Muscle layer of duodenum (tissue), 2 donors: ENCODE results near the gene ARID1B.

Experiments used
- H3K27ac ChIP-seq: one replicate; pipeline ENCODE4 v1.7.0; 2013; ENCODE audit warnings: mild to moderate bottlenecking, low read length
- H3K27me3 ChIP-seq: one replicate; pipeline ENCODE4 v1.7.0; 2013; ENCODE audit warnings: low read depth, mild to moderate bottlenecking, control low read depth, low read length
- H3K36me3 ChIP-seq, 2 donors: one replicate each; pipeline ENCODE4 v1.7.0; 2013; ENCODE audit warnings: low read length in 2 of 2, control low read depth in 1 of 2, mild to moderate bottlenecking in 1 of 2; ENCODE audit not compliant: insufficient read depth in 2 of 2, control insufficient read depth in 1 of 2
- H3K4me1 ChIP-seq, 2 donors: one replicate each; pipeline ENCODE4 v1.7.0; 2013; ENCODE audit warnings: low read length in 2 of 2, mild to moderate bottlenecking in 2 of 2, control low read depth in 1 of 2, moderate library complexity in 1 of 2; ENCODE audit not compliant: insufficient read depth in 2 of 2, control insufficient read depth in 1 of 2
- H3K4me3 ChIP-seq, 2 donors: one replicate each; pipeline ENCODE4 v1.7.0; 2013; ENCODE audit warnings: low read length in 2 of 2, low read depth in 1 of 2, mild to moderate bottlenecking in 1 of 2
- H3K9me3 ChIP-seq, 2 donors: one replicate each; pipeline ENCODE4 v1.7.0; 2013; ENCODE audit warnings: low read length in 2 of 2, control low read depth in 1 of 2, mild to moderate bottlenecking in 1 of 2; ENCODE audit not compliant: control insufficient read depth in 1 of 2
- donor health status: healthy.

The ARID1B gene

GRCh38 chr6:157223021-157223430 is 445.8 kb downstream of the ARID1B start:
- peaks cover 0 to 6% of the 10 kb centered on the region in 2 donors for H3K4me1 ChIP-seq
- H3K4me3 ChIP-seq, result no peak overlapping the region
- H3K27ac ChIP-seq, result no peak overlapping the region
- no peaks in the 10 kb centered on the region for H3K9me3 ChIP-seq
- H3K36me3 ChIP-seq, result no peaks in the 10 kb centered on the region
- no peaks in the 10 kb centered on the region for H3K27me3 ChIP-seq

GRCh38 chr6:157223511-157223910 is 446.3 kb downstream of the ARID1B start:
- peaks cover 0 to 6% of the 10 kb centered on the region in 2 donors for H3K4me1 ChIP-seq
- no peak overlapping the region for H3K27ac ChIP-seq
- no peaks in the 10 kb centered on the region for H3K9me3 ChIP-seq
- no peaks in the 10 kb centered on the region for H3K36me3 ChIP-seq
- H3K4me3 ChIP-seq, result no peak overlapping the region
- H3K27me3 ChIP-seq, result no peaks in the 10 kb centered on the region

GRCh38 chr6:157224178-157224950 is 447.2 kb downstream of the ARID1B start:
- no peak overlapping the region for H3K4me3 ChIP-seq
- no peaks in the 10 kb centered on the region for H3K9me3 ChIP-seq
- peaks cover 0 to 6% of the 10 kb centered on the region in 2 donors for H3K4me1 ChIP-seq
- H3K27me3 ChIP-seq, result no peaks in the 10 kb centered on the region
- no peak overlapping the region for H3K27ac ChIP-seq
- no peaks in the 10 kb centered on the region for H3K36me3 ChIP-seq

- Histone ChIP-seq H3K27ac (no peak overlapping the region), H3K4me3 (no peak overlapping the region)
Measured at GRCh38 chr6:157224951-157225574, 447.9 kb downstream of the ARID1B start.

GRCh38 chr6:157225575-157225995 is 448.4 kb downstream of the ARID1B start:
- Histone ChIP-seq H3K4me1 (peaks cover 0 to 6% of the 10 kb centered on the region in 2 donors), H3K27ac (no peak overlapping the region)

More at GRCh38 chr6:157224951-157225574, 447.9 kb downstream of the ARID1B start:
- Histone ChIP-seq H3K9me3 (no peaks in the 10 kb centered on the region), H3K27me3 (no peaks in the 10 kb centered on the region), H3K36me3 (no peaks in the 10 kb centered on the region), H3K4me1 (peaks cover 0 to 6% of the 10 kb centered on the region in 2 donors)

GRCh38 chr6:157226026-157226625 is 448.9 kb downstream of the ARID1B start:
- Histone ChIP-seq H3K36me3 (no peaks in the 10 kb centered on the region), H3K9me3 (no peaks in the 10 kb centered on the region), H3K4me1 (peaks cover 0 to 6% of the 10 kb centered on the region in 2 donors), H3K27me3 (no peaks in the 10 kb centered on the region), H3K4me3 (no peak overlapping the region), H3K27ac (no peak overlapping the region)

More at GRCh38 chr6:157225575-157225995, 448.4 kb downstream of the ARID1B start:
- Histone ChIP-seq H3K9me3 (no peaks in the 10 kb centered on the region), H3K27me3 (no peaks in the 10 kb centered on the region), H3K4me3 (no peak overlapping the region), H3K36me3 (no peaks in the 10 kb centered on the region)

GRCh38 chr6:157226761-157227160 is 449.6 kb downstream of the ARID1B start:
- no peaks in the 10 kb centered on the region for H3K36me3 ChIP-seq
- no peak overlapping the region for H3K27ac ChIP-seq
- H3K4me1 ChIP-seq, result peaks cover 0 to 6% of the 10 kb centered on the region in 2 donors
- no peaks in the 10 kb centered on the region for H3K27me3 ChIP-seq
- no peaks in the 10 kb centered on the region for H3K9me3 ChIP-seq
- no peak overlapping the region for H3K4me3 ChIP-seq

- Histone ChIP-seq H3K36me3 (no peaks in the 10 kb centered on the region), H3K9me3 (no peaks in the 10 kb centered on the region), H3K4me3 (no peak overlapping the region), H3K4me1 (peaks cover 0 to 6% of the 10 kb centered on the region in 2 donors), H3K27ac (no peak overlapping the region), H3K27me3 (no peaks in the 10 kb centered on the region)
Measured at GRCh38 chr6:157227202-157228166, 450.3 kb downstream of the ARID1B start.

GRCh38 chr6:157228426-157229131 is 451.4 kb downstream of the ARID1B start:
- Histone ChIP-seq H3K9me3 (no peaks in the 10 kb centered on the region), H3K36me3 (no peaks in the 10 kb centered on the region), H3K27ac (no peak overlapping the region), H3K4me3 (no peak overlapping the region), H3K4me1 (peaks cover 0 to 6% of the 10 kb centered on the region in 2 donors), H3K27me3 (no peaks in the 10 kb centered on the region)

GRCh38 chr6:157229132-157229618 is 452.0 kb downstream of the ARID1B start:
- H3K27me3 ChIP-seq, result no peaks in the 10 kb centered on the region
- no peaks in the 10 kb centered on the region for H3K36me3 ChIP-seq
- H3K9me3 ChIP-seq, result no peaks in the 10 kb centered on the region
- H3K4me1 ChIP-seq, result peaks cover 0 to 6% of the 10 kb centered on the region in 2 donors
- H3K27ac ChIP-seq, result no peak overlapping the region
- no peak overlapping the region for H3K4me3 ChIP-seq
